HG03442 (cell line): Measurements from ENCODE around the gene IL6.
"Not testable (repeated sequence)": the region's sequence is repeated elsewhere in the genome, so short reads cannot be mapped to it uniquely, and the experiment has no call there.

ENCODE experiments used
- ATAC-seq: cut with Tn5 transposase; IDR thresholded peaks from one replicate; pipeline ENCODE4 v1.9.1; 2021; ENCODE audit warnings: mild to moderate bottlenecking, moderate library complexity; ENCODE audit not compliant: unreplicated experiment

The IL6 gene

DNA sequence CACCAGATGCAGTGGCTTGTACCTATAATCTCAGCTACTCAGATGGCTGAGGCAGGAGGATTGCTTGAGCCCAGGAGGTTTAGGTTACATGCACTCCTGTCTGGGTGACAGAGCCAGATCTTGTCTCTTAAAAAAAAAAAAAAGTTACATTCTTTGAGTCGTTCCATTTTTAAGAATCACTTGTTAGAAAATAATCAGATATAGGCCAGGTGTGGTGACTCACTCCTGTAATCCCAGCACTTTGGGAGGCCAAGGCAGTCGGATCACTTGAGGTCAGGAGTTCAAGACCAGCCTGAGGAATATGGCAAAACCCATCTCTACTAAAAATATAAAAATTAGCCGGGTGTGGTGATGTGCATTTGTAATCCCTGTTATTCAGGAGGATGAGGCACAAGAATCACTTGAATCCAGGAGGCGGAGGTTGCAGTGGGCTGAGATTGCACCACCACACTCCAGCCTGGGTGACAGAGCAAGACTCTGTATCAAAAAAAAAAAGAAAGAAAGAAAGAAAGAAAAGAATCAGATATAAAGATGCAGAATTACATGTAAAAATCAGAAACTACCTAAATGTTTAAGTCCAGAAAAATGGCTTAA is 52.8 kb downstream of the IL6 start:
- not testable (repeated sequence) for ATAC-seq

- ATAC-seq, result no peak
These were observed 54.3 kb downstream of the IL6 start for GRCh38 chr7:22781230-22781711.
